COLO668 (cell line): ENCODE measurements around the gene OPTN.
"Not testable (repeated sequence)": the region's sequence is repeated elsewhere in the genome, so short reads cannot be mapped to it uniquely, and the experiment has no call there.

Experiments used
- DNase-seq: peaks from one replicate; lab custom pipeline; 2025; ENCODE audit not compliant: unreplicated experiment; lab: John Stamatoyannopoulos, UW

Gene OPTN

DNA sequence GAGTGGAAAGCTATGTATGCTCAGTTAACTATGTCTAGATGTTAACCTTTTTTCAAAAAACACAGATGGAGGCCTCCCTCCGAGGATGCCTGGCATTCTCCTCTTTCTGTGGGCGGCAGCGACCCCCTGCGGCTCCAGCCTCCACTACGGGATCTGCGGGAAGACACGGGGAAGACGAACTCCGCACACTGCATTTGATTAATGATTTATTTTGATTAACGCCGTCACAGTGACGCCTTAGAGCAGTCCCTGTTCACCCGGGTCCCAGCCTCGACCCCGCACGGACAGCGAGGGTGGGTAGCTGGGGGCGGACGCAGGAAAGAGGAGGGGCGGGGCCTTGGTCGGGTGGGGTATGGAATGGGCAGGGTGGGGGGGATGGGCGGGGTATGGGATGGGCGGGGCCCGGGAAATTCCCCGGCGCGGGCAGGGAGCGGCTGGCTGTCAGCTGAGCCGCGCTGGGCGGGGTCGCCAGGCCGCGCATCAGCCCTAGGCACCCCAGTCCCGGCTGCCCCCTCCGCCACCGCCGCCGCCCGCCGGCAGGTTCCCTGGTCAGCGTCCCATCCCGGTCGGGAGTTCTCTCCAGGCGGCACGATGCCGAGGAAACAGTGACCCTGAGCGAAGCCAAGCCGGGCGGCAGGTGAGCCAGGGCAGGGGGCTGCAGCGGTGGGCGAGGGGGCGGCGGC, at the start of gene OPTN:
Gene OPTN, plus strand, starts transcription at position 498 of the 683 bp plus-strand sequence. CDS start 8,960 bp downstream, outside the sequence.
- DNase-seq: peak; percentile 78

DNA sequence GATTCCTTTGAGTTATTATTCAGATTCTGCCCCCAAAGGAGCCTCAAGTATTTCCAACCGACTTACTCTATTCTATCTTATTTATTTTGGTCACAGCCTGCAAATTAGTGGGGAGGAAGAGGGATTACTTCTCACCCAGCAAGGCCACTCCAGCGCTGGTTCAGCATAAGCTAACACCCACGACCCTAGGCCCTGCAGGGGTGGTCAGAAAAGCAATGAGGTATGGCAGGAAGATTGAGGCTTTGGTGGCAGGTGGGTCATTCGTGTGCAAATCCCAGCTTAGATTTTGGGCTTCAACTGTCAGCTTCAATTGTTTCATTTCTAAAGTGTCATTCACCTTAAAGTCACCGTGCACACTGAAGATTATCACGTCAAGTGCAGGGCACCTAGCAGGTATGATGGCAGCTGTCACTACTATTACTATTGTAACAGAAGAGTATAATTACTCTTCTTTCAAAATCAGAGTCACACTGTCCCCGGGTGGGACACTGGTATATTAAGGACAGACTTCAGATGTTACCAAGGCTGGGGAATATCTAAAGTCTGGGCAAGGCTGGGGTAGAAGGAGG, 48.8 kb upstream of the OPTN start:
- DNase-seq: no peak

- not testable (repeated sequence) for DNase-seq
Observed at GRCh38 chr10:13053208-13053607, 46.8 kb upstream of the OPTN start.

DNA sequence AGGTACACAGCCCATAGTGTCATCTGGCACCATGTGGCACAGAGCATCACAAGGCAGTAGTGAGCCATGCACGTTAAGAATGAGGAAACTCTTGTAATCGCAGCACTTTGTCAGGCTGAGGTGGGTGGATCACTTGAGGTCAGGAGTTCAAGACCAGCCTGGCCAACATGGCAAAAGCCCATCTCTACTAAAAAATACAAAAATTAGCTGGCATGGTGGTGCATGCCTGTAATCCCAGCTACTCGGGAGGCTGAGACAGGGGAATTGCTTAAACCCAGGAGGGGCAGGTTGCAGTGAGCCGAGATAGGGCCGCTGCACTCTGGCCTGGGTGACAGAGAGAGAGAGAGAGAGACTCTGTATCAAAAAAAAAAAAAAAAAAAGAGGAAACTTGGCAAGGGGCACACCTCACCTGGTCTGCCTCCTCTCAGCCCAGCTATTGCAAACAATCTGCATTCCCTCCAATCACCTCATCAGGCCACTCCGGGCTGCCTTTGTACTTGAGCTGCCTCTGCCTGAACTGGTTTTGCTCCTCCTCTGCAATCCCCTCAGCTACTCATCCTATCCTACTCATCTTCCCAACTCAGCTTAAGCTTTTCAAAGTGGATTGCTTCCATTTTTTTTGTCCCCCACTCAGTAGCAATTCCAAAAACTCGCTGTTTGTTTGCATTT, 46.0 kb upstream of the OPTN start:
- DNase-seq: no peak

DNA sequence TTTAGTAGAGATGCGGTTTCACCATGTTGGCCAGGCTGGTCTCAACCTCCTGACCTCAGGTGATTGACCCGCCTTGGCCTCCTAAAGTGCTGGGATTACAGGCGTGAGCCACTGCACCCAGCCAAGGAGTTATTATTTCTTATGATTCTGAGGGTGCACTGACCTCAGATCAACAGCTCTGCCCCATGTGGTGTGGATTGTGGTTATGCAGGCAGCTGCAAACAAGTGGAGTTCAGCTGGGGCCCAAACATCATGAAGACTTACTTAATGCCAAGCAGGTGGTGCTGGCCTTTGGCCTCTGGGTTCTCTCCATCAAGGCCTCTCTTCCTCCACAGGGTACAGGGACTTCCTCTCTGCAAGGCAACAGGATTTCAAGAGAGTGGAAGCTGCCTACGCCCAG, 45.1 kb upstream of the OPTN start:
- no peak for DNase-seq

GRCh38 chr10:13056456-13057077, 43.4 kb upstream of the OPTN start:
- DNase-seq: no peak

DNA sequence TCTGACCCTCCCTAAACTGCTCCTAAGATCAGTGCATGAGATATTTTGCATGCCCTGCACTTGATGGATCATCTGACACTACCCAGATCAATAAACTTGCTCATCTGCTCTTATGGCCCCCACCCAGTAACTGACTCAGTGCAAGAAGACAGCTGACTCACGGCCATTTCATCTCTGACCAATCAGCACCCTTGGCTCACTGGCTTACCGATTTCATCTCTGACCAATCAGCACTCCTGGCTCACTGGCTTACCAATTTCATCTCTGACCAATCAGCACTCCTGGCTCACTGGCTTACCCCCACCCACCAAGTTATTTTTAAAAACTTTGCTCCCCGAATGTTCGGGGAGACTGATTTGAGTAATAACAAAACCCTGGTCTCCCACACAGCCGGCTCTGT, 37.2 kb upstream of the OPTN start:
- no peak for DNase-seq

DNA sequence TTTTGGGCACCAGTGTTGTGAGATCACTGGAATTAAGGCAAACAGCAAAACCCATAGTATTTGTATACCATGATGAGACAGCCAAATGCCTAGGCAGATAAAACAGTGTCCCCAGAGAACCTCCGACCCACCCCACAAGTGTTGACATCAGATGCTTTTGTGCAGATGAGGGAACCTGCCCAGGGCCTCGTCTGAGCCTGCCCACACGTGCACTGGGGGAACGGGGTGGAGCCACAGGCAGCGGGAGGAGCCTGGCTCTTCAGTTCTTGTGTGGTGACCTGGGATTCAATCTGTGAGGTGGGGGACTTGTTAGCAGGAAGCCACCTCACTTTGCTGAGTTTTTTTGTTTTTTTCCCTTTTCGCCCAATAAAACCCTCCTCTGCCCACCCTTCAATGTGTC, 33.4 kb upstream of the OPTN start:
- no peak for DNase-seq

GRCh38 chr10:13067431-13067830, 32.5 kb upstream of the OPTN start:
- DNase-seq: no peak

DNA sequence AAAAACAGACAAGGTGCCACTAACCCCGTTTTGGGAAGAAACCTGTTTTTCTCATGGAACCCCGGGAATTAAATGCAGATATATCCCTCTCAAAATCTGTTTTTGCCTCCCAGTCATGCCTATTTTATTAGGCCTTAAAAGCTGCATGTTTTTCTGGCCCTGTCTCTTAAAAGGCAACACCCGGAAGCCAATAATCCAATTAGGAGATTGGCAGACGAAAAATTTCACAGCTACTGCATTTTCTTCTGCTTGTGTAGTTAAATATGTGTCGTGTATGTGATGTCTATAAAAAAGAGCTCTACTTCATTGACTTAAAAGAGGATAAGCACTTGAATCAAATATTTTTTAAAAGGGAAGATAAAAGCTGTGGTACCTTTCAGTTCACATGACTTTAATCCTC, 31.9 kb upstream of the OPTN start:
- DNase-seq: no peak

GRCh38 chr10:13068484-13068883, 31.5 kb upstream of the OPTN start:
- DNase-seq: no peak

DNA sequence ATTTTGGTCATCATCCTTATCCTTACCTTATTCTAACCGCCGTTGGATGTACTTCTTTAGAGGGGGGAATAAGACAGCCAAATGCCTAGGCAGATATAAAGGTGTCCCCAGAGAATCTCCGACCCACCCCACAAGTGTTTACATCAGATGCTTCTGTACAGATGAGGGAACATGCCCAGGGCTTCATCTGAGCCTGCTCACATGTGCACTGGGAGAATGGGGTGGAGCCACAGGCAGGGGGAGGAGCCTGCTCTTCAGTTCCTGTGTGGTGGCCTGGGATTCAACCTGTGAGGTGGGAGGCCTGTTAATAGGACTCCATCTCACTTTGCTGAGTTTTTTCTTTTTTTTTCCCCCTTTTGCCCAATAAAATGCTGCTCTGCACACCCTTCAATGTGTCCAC, 27.6 kb upstream of the OPTN start:
- DNase-seq: no peak

DNA sequence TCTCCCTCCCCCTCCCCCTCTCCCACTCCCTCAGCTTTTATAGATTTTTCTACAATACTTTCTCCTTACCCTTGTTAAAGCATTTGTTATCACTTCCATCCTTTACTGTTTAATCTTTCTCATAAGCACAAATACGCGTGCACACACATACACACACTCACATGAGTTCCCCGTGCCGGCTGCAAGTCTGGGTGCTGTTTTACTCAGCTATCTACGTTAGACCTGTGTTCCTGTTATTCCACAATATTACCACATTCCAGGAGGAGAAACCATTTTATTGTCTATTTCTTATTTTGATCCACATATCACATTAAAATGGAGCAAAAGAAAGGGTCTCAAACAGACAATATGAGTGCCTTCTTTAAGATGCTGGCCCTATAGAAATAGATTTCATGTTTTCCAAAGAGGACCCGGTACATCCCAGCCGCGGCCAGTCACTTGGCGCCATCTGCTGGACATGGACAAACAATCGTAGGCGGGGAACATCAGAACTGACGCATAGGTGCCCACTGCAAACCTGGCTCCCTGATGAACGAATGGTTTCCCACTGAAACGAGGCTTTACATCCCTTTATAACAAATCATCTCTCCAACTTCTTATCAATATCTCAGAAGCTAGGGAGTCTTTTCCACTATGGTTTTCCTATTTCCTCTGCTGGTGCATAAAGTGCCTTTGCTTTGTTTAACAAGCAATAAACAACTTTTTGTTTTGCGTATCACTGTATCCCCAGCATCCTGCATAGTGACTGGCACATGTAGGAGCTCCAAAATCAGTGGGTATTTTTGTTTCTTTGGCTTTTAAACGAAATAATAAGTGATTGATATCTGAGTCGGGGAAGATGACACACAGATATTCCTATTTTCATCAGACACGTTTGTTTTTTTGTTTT, 25.2 kb upstream of the OPTN start:
- peak; percentile 58 for DNase-seq

DNA sequence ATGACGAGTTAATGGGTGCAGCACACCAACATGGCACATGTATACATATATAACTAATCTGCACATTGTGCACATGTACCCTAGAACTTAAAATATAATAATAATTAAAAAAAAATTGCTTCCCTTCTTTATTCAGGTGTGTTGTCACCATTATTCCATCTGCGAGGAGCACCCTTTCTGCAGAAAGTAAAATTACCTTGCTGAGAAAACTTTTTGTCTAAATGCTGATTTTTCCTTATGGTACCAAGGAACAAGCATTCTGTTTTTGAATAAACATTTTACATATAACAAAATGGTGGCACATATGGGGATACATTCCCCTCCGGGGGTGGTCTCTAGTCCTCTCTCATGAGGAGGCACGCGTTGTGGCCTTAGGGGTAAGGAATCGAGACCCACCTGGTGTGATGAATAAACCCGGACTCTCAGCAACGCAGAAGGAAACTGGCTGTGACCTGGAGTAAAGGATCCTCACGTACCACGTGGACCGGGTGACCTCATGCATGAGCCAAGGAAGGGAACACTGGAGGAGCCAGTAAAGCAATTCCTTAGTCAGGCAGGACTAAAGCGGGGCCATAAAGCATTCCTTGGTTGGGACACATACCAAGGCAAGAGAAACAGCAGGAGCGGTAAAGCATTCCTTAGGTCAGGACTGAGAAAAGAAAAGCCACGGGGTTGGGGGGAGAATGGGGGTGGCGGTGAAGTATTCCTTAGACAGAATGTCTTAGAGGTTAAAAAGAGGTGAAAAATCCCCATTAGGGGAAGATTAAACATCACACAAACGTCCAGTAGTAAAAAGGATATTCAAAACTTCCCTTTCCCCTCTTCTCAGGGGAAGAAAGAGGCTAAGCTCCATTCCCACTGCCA, 20.8 kb upstream of the OPTN start:
- DNase-seq: no peak

GRCh38 chr10:13079776-13080050, 20.2 kb upstream of the OPTN start:
- no peak for DNase-seq

DNA sequence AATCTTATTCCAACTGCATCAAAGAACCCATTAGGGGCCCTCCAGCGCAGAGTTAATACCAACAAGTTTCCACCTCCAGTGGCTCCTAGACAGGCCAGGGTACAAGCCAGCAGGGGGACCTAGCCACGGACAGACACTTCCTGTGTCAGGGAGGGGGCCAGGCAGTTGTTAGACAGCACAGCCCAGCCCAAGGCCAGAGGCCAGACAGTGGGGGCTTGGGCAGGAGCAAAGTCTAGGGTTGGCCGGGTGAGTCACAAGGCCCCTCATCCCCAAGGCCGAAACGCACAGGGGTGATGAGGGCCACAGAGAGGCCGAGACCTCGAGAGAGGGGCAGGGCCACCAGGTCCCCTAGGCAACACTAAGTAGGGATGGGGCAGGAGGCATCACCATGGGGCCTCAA, 19.3 kb upstream of the OPTN start:
- no peak for DNase-seq

DNA sequence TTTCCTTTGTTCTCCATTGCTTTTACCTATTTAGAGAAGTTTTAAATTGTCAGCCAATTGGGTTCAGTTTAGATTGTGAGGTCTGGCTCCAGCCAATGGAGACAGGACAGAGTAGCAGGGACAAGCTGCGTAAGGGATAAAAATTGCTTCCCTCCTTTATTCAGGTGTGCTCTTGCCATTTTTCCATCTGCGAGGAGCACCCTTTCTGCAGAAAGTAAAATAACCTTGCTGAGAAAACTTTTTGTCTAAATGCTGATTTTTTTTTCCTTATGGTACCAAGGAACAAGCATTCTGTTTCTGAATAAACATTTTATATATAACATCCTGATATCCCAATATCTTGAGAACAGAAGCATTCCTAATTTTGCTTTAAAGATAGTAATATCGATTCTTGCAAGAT, 16.3 kb upstream of the OPTN start:
- DNase-seq: not testable (repeated sequence)

GRCh38 chr10:13086056-13086455, 13.9 kb upstream of the OPTN start:
- DNase-seq: no peak

DNA sequence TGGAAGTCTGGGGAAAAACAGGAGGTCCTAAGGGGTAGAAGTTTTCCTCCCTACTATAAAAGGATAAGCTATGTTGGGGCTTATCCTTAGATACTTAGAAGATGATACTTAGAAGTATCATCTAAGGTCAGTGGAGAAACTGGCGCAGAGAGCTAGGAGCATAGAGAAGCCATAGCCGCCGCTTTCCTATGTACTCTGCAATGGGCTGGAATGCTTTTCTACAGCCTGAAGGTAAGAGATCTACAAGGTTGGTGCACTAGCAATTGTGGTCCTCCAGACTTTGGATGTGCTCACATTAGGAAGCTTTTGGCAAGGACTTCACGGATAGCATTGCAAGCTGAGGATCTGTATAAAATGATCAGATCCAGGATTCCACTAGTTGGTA, 12.4 kb upstream of the OPTN start:
- DNase-seq: no peak

DNA sequence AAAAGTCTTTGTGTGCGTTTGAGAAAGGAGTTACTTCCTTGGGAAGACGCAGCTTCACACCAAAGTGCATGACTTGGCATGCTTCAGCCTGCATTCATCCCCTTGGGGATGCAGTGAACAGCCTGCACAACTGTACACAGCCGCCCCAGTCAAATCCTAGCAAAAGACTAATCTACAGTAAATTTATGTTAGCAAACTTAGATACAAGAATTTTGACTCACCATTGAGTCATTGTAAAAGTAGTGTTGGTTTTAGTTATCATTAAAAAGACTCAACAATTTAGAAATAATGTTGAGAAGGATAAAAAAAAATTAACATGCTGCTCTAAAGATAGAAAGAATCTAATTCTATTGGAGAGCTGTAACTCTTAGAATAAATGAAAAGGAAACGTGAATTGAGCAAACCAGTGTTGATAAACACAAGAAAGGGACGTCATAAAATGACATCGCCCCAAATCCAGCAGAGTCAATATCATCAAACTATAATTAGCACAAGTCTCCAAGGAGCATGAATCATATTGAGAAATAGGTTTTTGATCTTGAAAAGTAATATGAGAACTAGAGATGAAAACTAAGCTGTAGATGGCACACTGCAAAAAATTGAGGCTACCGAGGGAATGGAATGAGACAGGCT, 11.9 kb upstream of the OPTN start:
- no peak for DNase-seq
